GM19455 (cell line): ENCODE measurements around the gene LENG9.

Source experiments
- ATAC-seq: cut with Tn5 transposase; IDR thresholded peaks from one replicate; pipeline ENCODE4 v1.9.1; 2021; ENCODE audit not compliant: unreplicated experiment

LENG9 gene

DNA sequence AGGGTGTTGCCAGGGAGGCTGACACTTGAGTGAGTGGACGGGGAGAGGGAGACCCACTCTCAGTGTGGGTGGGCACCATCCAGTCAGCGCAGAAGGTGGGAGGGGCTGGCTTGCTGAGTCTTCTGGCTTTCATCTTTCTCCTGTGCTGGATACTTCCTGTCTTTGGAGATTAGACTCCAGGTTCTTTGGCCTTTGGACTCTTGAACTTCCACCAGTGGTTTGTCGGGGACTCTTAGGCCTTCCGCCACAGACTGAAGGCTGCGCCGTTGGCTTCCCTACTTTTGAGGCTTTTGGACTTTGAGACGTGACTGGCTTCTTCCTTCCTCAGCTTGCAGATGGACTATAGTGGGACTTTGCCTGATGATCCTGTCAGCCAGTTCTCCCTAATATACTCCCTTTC is 18.8 kb downstream of the LENG9 start:
- ATAC-seq = no peak

DNA sequence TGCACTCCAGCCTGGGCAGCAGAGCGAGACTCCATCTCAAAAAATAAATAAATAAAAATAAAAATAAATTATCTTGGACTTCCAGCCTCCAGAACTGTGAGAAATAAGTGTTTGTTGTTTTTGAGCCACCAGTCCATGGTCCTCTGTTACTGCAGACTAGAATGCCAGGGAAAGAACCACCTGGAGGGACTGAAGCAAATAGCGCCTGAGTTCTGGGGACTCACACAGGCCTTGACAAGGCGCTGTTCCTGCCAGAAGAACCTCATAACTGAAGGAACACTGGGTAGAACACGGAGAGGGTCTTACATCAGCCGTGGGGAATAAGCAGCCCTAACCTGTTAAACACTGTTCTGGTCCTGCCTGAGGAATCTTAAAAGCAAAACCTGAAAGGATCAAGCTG is 22.9 kb downstream of the LENG9 start:
- ATAC-seq = no peak

DNA sequence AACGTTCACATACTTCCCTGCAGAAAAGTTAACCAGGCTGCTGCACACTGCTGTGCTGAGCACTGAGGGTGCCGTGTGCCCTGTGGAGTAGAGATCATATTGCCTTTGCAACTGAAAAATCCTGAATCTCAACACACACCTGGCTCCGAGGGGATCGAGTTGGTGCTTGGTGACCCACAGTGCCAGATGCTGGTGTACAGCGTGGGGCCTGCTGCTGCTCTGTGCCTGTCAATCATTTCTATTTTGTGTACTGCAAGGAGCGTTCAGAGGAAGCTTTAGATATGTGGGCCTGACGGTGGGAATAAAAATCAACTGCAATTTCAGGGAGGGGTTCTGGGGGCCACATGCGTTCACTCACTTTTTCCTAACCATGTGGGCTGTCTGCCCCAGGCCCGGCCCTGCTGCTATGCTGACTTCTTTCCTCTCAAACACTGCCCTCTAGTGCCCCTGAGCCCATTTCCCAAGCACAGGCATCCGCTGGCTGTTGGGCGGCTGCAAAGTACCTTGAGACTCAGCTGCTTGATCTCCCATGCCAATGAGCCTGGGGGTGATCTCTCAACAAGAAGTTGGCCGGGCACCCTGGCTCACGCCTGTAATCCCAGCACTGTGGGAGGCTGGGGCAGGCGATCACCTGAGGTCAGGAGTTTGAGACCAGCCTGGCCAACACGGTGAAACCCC is 24.3 kb downstream of the LENG9 start:
- ATAC-seq = no peak

DNA sequence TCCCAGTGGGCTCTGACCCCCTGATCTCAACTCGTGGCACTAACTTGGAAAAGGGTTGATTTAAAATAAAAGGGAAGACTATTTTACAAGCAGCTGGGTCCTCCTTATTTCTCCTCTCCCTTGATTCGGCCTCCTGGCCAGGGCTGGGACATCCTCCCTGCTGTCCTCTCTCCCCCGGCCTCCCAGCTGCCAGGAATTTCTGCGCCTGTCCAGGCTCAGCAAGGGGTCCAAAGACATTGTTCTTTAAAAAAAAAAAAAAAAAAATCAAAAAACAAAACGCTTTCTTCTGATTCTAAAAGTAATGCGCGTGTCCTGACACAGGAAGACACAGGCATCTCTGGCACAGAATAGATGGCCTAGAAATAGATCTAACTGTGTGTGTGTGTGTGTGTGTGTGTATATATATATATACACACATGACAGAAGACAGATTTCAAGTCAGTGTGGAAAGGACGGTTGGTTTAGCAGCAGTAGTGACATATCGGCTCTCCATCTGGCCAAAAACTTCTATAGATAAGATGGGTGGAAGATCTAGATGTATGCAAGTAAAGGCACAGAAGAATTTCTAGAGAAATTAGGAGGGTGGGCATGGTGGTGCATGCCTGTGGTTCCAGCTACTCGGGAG is 26.8 kb downstream of the LENG9 start:
- ATAC-seq = no peak

DNA sequence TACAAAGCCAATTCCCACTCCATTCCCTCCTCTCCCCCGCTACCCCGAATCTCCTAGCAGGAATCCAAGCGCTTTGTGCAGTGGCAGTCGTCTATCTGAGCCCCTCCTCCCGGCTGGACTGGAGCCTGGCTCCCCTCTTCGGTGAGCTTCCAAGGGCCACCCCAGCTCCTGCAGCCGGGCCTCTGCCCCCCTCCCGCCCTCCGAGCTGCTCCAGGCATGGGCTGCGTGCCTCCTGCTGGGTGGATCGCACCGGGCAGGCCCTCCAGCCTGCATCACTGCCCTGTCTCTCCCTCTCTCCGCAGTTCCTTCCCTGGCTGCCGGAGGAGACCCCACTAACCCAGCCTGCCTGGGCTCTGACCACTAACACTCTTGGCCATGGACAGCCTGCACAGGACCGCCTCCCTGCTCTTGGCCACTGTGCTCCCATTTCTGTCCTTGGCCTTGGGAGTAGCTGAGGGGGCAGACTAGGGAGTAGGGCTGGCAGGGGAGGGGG is 27.5 kb downstream of the LENG9 start:
- no peak for ATAC-seq

DNA sequence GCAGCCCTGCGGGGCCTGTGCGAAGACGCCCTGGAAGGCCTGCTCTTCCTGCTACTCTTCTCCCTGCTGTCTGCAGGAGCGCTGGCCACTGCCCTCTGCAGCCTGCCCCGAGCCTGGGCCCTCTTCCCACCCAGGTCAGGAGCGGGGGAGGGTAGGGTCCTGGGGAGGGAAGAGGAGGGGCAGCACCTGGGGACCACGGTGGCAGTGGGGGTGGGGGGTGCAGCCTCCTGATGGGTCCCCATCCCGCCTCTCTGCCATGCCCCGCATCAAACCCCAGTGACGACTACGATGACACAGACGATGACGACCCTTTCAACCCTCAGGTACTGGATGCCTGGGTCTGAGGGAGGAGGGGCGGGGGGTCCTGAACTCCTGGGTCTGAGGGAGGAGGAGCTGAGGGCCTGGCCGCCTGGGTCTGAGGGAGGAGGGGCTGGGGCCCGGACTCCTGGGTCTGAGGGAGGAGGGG is 28.0 kb downstream of the LENG9 start:
- ATAC-seq = no peak

DNA sequence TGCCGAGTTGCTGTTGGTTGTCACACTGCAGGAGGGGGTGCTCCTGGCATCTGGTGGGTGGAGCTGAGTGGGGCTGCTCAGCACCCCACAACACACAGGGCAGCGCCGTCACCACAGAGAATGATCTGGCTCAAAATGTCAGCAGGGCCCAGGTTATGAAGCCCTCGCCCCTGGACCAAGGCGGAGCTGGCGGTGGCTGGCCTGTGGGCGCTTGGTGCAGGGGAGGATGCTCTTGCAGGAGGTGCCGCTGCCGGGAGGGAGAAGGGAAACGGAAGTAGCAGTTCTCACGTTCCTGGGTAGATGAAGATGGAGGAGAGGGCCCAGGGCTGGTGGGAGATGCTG is 28.7 kb downstream of the LENG9 start:
- ATAC-seq = no peak

DNA sequence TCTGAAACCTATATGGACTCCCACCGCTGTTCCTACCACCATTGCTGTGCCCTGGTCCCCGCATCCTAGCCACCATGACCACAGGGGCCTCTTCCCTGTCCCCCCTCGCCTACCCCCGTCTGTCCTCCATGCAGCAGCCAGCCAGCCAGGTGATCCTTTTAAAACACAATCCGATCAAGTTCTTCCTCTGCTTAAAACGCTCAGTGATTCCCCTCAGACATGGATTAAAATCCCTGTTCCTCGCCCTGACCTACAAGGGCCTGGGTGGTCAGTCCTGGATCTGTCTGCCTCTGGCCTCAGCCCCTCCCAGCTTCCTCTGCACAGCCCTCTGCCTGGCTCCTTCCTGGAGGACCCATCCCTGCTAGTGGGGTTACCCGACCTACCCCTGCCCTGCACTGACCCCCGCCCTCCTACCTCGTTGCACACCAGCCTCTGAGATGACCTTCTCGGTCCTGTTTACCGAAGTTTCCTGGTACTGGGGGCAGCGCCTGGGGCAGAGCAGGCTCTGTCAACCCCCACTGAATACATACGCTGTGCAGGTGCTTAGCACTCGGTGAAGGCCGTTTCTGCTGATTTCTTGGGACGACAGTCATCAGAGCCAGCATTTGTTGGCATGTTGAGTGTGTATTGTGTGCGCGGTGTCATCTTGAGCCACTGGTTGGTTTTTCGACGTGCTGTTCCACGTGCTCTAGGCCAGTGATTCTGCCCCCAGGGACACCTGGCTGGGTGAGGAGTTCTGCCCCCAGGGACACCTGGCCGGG is 29.3 kb downstream of the LENG9 start:
- no peak for ATAC-seq

DNA sequence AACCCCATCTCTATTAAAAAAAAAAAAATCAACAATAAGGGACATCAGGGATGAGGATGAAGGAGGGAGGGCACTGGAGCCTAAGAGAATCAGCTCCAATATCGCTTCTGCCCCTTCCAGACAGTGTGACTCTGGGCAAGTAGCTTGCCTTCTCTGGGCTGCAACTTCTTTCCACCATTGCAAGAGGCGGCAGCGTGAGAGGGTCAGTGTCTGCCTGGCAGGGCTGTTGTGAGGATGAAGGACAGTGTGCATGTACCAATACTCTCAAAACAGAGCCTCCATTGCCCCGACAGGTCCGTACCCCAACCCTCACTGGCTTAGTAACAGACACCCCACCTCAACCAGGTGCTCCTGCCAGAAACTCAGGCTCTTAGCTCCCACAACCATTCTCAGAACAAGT is 29.9 kb downstream of the LENG9 start:
- no peak for ATAC-seq

DNA sequence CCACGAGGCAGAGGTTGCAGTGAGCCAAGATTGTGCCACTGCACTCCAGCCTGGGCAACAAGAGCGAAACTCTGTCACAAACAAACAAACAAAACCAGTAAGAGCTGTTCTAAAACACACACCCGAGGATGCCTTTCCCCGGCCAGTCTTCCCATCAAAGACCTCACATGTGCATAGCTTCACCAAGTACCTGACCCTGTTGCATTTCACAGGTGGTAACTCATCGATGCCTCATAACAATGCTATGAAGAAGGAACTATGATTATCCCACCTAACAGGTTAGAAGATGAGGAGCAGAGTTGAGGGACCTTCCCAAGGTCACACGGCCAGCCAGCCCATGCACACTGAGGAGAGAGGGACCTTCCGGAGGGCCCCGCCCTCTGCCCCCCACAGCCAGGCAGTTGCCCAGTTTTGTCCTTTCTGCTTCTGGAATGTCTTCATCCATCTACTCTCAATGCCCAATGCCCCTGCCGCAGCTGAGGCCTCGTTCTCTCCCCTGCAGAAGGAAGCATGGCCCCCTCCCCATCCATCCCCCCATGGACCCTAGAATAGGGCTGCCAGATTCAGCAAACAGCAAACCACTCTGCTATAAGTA is 31.3 kb downstream of the LENG9 start:
- no peak for ATAC-seq

DNA sequence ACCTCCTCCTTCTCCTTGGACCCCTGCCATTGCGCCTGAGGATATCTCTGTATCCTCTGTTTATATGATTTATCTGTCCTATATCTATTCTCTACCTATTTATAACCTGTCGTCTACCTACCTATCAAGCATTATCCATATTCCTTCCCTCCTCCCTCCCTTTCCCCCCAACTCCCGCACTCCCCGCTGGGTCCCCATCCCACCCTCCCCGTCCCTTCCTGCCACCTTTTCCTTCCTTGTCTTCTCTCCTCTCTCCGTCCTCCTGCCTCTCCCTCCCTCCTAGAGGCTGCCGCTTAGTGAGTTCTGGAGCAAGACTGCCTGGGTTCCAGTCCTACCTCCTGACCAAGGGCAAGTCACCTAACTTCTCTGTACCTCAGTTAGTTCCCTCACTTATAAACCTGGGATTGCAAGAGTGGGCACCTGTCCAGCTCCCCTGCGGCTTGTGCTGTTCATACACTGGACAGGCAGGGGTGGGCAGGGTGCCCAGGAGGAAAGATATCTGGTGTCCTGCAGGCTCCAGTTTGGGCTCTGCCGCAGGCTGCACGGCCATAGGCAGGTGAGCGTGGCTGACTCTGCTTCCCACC is 32.2 kb downstream of the LENG9 start:
- no peak for ATAC-seq

DNA sequence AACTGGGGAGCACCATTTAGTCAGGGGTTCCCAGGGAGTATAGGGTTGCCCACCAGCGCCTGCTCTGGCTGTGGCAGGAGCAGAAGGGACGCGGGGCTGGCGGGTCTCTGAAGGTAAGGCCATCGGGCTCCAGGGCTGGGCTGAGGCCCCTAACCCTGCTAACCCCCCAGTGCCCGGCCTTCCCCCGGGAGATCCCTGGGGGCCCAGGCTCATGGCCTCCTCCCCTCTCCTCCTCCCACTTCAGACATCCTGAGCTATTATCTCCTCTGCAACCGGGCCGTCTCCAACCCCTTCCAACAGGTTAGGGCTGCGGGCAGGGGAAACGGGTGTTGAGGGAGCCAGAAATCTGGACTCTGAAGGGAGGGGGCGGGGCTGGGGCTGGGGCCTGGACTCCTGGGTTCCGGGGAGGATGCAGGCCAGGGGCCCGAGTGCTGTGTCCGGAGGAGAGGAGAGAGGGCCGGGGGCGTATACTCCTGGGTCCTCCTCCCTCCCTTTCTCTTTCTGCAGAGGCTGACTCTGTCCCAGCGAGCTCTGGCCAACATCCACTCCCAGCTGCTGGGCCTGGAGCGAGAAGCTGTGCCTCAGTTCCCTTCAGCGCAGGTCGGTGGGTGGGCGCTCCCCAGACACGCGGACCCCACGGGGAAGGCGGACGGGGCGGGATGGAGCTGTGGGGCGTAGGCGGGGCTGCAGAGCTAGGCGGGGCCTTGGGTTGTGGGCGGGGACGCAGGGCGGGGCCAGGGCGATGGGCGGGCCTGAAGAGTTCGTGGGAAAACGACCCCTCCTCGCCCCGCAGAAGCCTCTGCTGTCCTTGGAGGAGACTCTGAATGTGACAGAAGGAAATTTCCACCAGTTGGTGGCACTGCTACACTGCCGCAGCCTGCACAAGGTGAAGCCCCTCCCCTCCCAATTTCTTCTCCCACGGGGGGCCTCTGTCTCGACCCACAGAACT is 33.0 kb downstream of the LENG9 start:
- no peak for ATAC-seq

DNA sequence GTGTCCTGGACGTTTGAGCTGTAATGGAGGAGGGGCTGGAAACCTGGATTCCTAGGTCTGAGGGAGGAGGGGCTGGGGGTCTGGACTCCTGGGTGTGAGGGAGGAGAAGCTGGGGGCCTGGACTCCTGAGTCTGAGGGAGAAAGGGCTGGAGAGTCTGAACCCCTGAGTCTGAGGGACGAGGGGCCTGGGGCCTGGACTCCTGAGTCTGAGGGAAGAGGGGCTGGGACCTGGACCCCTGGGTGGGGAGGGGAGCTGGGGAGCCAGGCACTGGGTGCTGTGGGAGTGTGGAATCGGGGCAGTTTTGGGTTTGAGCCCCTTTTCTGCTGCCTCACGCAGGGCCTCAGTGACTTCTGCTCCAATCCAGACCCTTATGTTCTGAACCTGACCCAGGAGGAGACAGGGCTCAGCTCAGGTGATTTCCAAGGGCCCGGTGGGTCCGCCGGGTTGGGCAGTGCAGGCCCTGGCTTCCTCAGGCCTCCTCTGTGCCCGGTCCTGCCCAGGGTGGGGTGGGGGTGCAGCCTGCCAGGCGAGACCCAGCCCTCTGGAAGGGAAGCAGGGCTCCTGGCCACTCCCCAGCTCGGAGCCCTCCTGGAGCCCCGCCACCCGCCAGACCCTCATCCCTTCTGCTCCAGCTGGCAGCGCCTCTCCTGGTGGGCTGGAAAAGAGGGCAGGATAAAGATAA is 33.9 kb downstream of the LENG9 start:
- ATAC-seq = no peak

DNA sequence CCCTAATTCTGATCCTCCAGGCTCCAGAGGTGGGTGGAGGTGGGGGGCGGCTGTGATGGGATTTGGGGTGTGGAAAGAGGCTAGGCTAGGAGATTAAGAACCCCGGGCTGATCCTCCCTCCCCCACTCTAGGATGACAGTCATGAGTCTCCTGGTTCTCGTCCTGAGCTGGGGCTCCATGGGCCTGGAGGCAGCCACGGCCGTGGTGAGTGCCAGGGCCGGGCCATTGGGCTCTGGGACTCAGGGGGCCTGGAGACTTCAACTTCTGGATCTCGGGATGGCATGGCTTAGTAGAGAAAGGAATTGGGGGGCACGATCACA is 34.4 kb downstream of the LENG9 start:
- no peak for ATAC-seq

DNA sequence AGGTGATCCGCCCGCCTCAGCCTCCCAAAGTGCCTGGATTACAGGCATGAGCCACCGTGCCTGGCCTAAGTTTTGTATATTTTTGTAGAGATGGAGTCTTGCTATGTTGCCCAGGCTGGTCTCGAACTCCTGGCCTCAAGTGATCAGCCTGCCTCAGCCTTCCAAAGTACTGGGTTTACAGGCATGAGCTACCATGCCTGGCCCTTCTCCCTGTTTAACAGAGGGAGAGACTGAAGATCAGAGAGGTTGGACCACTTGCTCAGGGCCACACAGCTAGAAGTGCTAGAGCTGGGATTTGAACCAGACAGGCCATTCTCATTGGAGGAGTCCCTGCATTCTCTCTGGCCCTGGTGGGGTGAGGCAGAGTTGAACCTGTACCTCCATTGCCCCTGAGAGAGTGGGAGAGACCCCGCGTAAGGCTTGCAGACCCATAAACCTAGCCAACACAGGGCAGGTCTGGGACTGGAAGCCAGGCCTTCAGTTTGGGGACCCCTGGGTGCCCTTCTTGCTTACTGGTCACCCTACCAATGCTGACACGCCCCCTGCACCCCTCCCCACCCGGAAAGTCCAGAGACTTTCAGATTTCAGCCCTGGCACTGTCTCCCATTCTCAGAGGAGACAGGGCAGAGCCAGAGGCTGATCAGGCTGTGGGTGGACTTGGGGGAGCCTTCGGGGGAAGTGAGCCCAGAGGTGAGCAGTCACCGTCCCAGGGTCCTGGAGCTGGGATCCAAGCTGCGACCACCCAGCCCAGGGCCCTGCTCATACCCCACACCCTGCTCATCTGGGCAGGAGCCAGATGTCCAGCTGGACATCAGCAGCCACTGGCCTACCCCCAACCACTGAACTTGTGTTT is 35.0 kb downstream of the LENG9 start:
- ATAC-seq = no peak

DNA sequence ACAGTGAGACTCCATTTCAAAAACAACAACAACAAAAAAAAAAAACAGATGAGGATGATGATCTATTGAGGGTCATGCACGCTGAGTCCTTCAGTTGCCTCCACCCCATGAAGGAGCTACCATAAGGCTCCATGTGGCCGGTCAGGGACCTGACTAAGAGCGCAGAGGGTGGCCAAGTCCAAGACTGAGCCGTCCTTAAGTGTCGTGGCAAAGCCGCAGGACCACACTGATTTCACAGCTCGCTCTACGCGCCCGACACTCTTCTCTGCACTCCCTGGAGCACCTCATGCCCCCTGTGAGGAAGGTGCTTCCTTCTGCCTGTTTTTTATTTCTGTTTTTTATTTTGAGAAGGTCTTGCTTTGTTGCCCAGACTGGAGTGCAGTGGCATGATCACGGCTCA is 36.0 kb downstream of the LENG9 start:
- no peak for ATAC-seq

DNA sequence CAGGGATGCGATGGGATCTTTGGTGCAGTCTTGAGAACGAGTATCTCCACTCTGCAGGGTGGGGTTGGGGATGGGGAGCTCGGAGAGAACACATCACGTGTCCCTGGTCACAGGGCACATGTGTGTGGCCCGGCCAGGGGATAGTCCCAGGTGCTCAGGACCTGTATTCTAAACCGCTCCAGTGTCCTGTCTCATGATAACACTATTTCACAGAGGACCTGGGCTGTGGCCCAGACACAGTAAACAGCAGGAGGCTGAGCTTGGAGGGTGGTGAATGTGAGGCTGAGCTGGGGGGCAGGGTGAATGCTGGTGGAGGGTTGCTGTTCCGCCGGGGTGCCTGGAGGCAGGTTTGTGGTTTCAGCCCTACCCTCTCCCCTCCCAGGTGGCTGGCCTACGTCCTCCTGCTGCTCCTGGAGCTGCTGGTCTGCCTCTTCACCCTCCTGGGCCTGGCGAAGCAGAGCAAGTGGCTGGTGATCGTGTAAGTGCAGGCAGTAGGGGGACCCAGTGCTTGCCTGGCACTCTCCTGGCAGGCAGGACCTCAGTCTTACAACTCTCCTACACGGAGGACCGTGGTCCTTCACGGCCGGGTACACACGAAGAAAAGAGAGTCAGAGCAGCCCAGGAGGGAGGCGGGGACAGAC is 37.2 kb downstream of the LENG9 start:
- ATAC-seq = no peak

DNA sequence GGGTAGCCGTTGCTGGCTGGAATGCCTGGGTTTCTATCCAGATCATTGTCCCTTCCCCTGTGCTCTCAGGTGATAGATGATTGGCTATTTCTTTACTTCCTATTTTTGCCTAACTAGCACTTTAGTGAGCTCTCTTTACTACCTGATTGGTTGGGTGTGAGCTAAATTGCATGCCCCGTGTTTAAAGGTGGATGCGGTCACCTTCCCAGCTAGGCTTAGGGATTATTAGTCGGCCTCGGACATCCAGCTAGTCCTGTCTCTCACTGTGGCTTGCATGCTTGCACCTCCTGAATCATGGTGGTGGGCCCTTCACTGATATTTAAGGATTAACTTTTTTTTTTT is 38.2 kb downstream of the LENG9 start:
- no peak for ATAC-seq
